HepG2 (cell line): Measurements from ENCODE around the gene APBA3. TPM values are rescaled to one million over a fixed set of nuclear protein-coding genes. Genes with fewer than 3 reads are reported as not detected.

Source experiments
- ADNP ChIP-seq: sonication (generic); formaldehyde crosslinking; IDR thresholded peaks from 2 replicates; pipeline ENCODE4 v1.4.0; 2020; ENCODE audit warnings: missing genetic modification reagents
- AKAP8 ChIP-seq: sonication (generic); formaldehyde crosslinking; IDR thresholded peaks from 2 replicates; pipeline ENCODE4 v1.5.1; 2020; ENCODE audit warnings: mild to moderate bottlenecking, missing genetic modification reagents
- ASH2L ChIP-seq: fragments of 300-600, 200-600 bp; sonication (generic); IDR thresholded peaks from 2 replicates; pipeline ENCODE4 v1.7.0; 2017; ENCODE audit warnings: low read depth, mild to moderate bottlenecking, moderate library complexity, mixed read lengths, low read length; ENCODE audit not compliant: insufficient read length
- CSRNP1 ChIP-seq: sonication (generic); formaldehyde crosslinking; IDR thresholded peaks from 2 replicates; pipeline ENCODE4 v1.8.1; 2023; ENCODE audit warnings: mild to moderate bottlenecking, missing genetic modification reagents
- MEIS2 ChIP-seq: sonication (generic); formaldehyde crosslinking; IDR thresholded peaks from 2 replicates; pipeline ENCODE4 v1.9.0; 2021; ENCODE audit warnings: mild to moderate bottlenecking, missing genetic modification reagents
- MXI1 ChIP-seq: IDR thresholded peaks from 3 replicates; pipeline ENCODE4 v1.6.1; 2012; ENCODE audit warnings: low read depth, low read length, inconsistent platforms, borderline replicate concordance
- NR2C2 ChIP-seq: sonication (generic); formaldehyde crosslinking; IDR thresholded peaks from 2 replicates; pipeline ENCODE4 v1.4.0; 2020; ENCODE audit warnings: missing genetic modification reagents, mild to moderate bottlenecking, moderate library complexity, borderline replicate concordance
- RERE ChIP-seq: IDR thresholded peaks from 2 replicates; pipeline ENCODE4 v1.6.1; 2016; ENCODE audit warnings: low read depth, missing genetic modification reagents, missing compliant biosample characterization
- SALL2 ChIP-seq: sonication (generic); formaldehyde crosslinking; IDR thresholded peaks from 2 replicates; pipeline ENCODE4 v1.8.1; 2023; ENCODE audit warnings: mild to moderate bottlenecking, missing genetic modification reagents, inconsistent platforms
- SAP130 ChIP-seq: IDR thresholded peaks from 2 replicates; pipeline ENCODE4 v1.6.1; 2016; ENCODE audit warnings: low read depth
- SP2 ChIP-seq: sonication (generic); formaldehyde crosslinking; IDR thresholded peaks from 2 replicates; pipeline ENCODE4 v1.5.1; 2020; ENCODE audit warnings: mild to moderate bottlenecking, missing genetic modification reagents
- UBTF ChIP-seq: sonication (generic); formaldehyde crosslinking; IDR thresholded peaks from 2 replicates; pipeline ENCODE4 v1.4.0; 2020; ENCODE audit warnings: mild to moderate bottlenecking, missing genetic modification reagents
- ZBTB20 ChIP-seq: sonication (generic); formaldehyde crosslinking; IDR thresholded peaks from 2 replicates; pipeline ENCODE4 v1.8.1; 2023; ENCODE audit warnings: missing genetic modification reagents, low read depth, mild to moderate bottlenecking, borderline replicate concordance
- ZNF343 ChIP-seq: sonication (generic); formaldehyde crosslinking; IDR thresholded peaks from 2 replicates; pipeline ENCODE4 v1.4.0; 2020; ENCODE audit warnings: mild to moderate bottlenecking, missing genetic modification reagents
- ZNF501 ChIP-seq: sonication (generic); formaldehyde crosslinking; IDR thresholded peaks from 2 replicates; pipeline ENCODE4 v1.5.1; 2020; ENCODE audit warnings: mild to moderate bottlenecking, moderate library complexity, missing genetic modification reagents
- ZNF558 ChIP-seq: sonication (generic); formaldehyde crosslinking; IDR thresholded peaks from 2 replicates; pipeline ENCODE4 v1.9.0; 2022; ENCODE audit warnings: mild to moderate bottlenecking, missing genetic modification reagents, borderline replicate concordance
- ZNF674 ChIP-seq: sonication (generic); formaldehyde crosslinking; IDR thresholded peaks from 2 replicates; pipeline ENCODE4 v1.5.0; 2020; ENCODE audit warnings: low read depth, mild to moderate bottlenecking, missing genetic modification reagents
- ZNF766 ChIP-seq: sonication (generic); formaldehyde crosslinking; IDR thresholded peaks from 2 replicates; pipeline ENCODE4 v1.5.0; 2020; ENCODE audit warnings: missing genetic modification reagents, borderline replicate concordance
- ZNF772 ChIP-seq: sonication (generic); formaldehyde crosslinking; IDR thresholded peaks from 2 replicates; pipeline ENCODE4 v1.5.0; 2020; ENCODE audit warnings: mild to moderate bottlenecking, missing genetic modification reagents
- ZNF891 ChIP-seq: sonication (generic); formaldehyde crosslinking; IDR thresholded peaks from 2 replicates; pipeline ENCODE4 v1.5.0; 2020; ENCODE audit warnings: mild to moderate bottlenecking, missing genetic modification reagents
- ZSCAN12 ChIP-seq: sonication (generic); formaldehyde crosslinking; IDR thresholded peaks from 2 replicates; pipeline ENCODE4 v1.9.0; 2021; ENCODE audit warnings: mild to moderate bottlenecking, missing genetic modification reagents
- polyA plus RNA-seq, 8 experiments: library from polyadenylated mRNA; depleted of rRNA in 3 of 8; stranded (reverse) in 7 of 8; unstranded in 1 of 8; fragments of >200 nt; fragmentation: Illumina TruSeq in 4 of 8; extraction: Trizol in 4 of 8; gene quantifications; 2 replicates each; pipeline versions ENCODE4 v1.2.1 to v1.2.3, GENCODE V29; 2011 to 2016; ENCODE audit warnings: low read depth in 4 of 8, missing spikeins in 1 of 8, mixed read lengths in 1 of 8; ENCODE audit not compliant: insufficient read depth in 1 of 8
- total RNA-seq, 5 experiments: library from RNA; depleted of rRNA; stranded (reverse); fragments of >200 nt; fragmentation: Illumina TruSeq; extraction: Trizol; gene quantifications; 2 replicates each; pipeline ENCODE4 v1.2.3, GENCODE V29; 2016; ENCODE audit warnings: low read depth in 1 of 5

Gene APBA3
- total and polyA plus RNA-seq, 2 of the 13 experiments (the other 11 are each of a cell fraction or from before 2014, with no cell fraction given): 14.2 to 14.3 TPM

DNA sequence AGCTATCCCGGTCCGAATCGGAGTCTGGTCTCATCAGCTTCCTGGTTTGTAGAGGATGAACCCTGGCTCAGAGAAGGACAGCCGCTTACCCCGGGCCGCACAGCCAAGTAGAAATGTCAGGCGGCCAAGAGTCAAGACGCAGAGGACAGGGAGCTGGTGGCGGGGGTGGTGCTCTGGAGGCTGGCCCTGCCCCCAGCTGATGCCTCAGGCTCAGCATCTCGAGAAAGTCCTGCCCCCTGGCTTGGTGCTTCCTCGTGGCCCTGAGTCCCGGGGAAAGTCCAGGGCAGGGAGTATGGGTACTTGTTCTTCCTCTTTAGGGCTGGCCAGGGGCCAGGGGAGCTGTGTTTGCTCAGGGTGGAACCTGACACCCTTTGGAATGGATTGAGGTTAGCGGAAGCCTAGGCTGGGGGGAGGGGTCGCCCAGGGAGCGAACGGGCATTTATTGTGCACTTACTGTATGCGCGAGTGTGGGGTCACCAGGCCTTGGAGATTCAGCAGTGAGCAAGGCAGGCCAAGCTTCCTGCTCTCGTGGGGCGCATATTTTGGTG is 51.2 kb downstream of the APBA3 start (continued):
- TF ChIP-seq CSRNP1 (0 out of 2 replicates have a peak, but pooled peaks have one; percentile 21), ZNF891 (CRISPR knock-in tag) (no peak), ZNF674 (CRISPR knock-in tag) (no peak), ZNF343 (no peak), ASH2L (peak; percentile 13), SAP130 (peak; percentile 83), ZNF558 (no peak), RERE (CRISPR knock-in tag) (peak; percentile 59; the same call in 1 of the 2 replicates), ADNP (CRISPR knock-in tag) (peak; percentile 95), ZSCAN12 (0 out of 2 replicates have a peak, but pooled peaks have one; percentile 29), SP2 (CRISPR knock-in tag) (no peak), MEIS2 (CRISPR knock-in tag) (peak; percentile 39; the same call in 1 of the 2 replicates), ZNF772 (peak; percentile 76; the same call in 1 of the 2 replicates), ZNF766 (CRISPR knock-in tag) (no peak), NR2C2 (CRISPR knock-in tag) (no peak), AKAP8 (no peak), ZNF501 (CRISPR knock-in tag) (peak; percentile 80), MXI1 (peak; percentile 63; the same call in 1 of the 3 replicates), ZBTB20 (peak; percentile 64; the same call in 1 of the 2 replicates), UBTF (CRISPR knock-in tag) (peak; percentile 44; the same call in 1 of the 2 replicates), SALL2 (CRISPR knock-in tag) (peak; percentile 71; the same call in 1 of the 2 replicates)
